SK-N-SH (cell line): ENCODE results near the gene DNASE1L2.

Experiments
- CTCF ChIP-seq: fragments of 200-600 bp; sonication (generic); IDR thresholded peaks from 2 replicates; pipeline ENCODE4 v1.6.1; 2017; ENCODE audit warnings: antibody characterized with exemption, mild to moderate bottlenecking, moderate library complexity
- EP300 ChIP-seq, 2 experiments: IDR thresholded peaks; 2 replicates each; pipeline versions ENCODE4 v1.4.0 to v1.6.1; 2012; ENCODE audit warnings: borderline replicate concordance in 1 of 2, low read depth in 1 of 2, low read length in 1 of 2
- EZH2phosphoT487 ChIP-seq: fragments of 200-600 bp; sonication (generic); IDR thresholded peaks from 2 replicates; pipeline ENCODE4 v1.6.1; 2017; ENCODE audit warnings: low read depth, mixed run types, mild to moderate bottlenecking, antibody characterized with exemption, moderate library complexity, borderline replicate concordance
- FOXJ3 ChIP-seq: sonication (generic); formaldehyde crosslinking; IDR thresholded peaks from 2 replicates; pipeline ENCODE4 v1.5.1; 2020; ENCODE audit warnings: mild to moderate bottlenecking, missing genetic modification reagents
- GABPA ChIP-seq: IDR thresholded peaks from 2 replicates; pipeline ENCODE4 v1.4.0; 2012; ENCODE audit warnings: low read depth, mild to moderate bottlenecking
- JUND ChIP-seq: IDR thresholded peaks from 2 replicates; pipeline ENCODE4 v1.4.0; 2012
- MAX ChIP-seq: IDR thresholded peaks from 2 replicates; pipeline ENCODE4 v1.4.0; 2012; ENCODE audit warnings: low read depth
- MEF2A ChIP-seq: IDR thresholded peaks from 2 replicates; pipeline ENCODE4 v1.4.0; 2012; ENCODE audit warnings: low read depth, borderline replicate concordance
- POLR2AphosphoS5 ChIP-seq: IDR thresholded peaks from 2 replicates; pipeline ENCODE4 v1.6.1; 2012; ENCODE audit warnings: low read depth, low read length
- RAD21 ChIP-seq: IDR thresholded peaks from 2 replicates; pipeline ENCODE4 v1.6.1; 2012; ENCODE audit warnings: mild to moderate bottlenecking, low read length
- REST ChIP-seq: IDR thresholded peaks from 2 replicates; pipeline ENCODE4 v1.6.1; 2012; ENCODE audit warnings: mild to moderate bottlenecking, low read depth, low read length, moderate library complexity
- SMC3 ChIP-seq: IDR thresholded peaks from 2 replicates; pipeline ENCODE4 v1.6.1; 2012; ENCODE audit warnings: low read depth, low read length, improper control_type of control experiment
- TAF1 ChIP-seq: IDR thresholded peaks from 2 replicates; pipeline ENCODE4 v1.6.1; 2012; ENCODE audit warnings: low read depth, mild to moderate bottlenecking, low read length, moderate library complexity, borderline replicate concordance
- USF1 ChIP-seq: IDR thresholded peaks from 2 replicates; pipeline ENCODE4 v1.4.0; 2012; ENCODE audit warnings: low read depth, borderline replicate concordance

- TF ChIP-seq CTCF (no peak), SMC3 (no peak), RAD21 (no peak), FOXJ3 (CRISPR knock-in tag) (no peak), JUND (no peak), EZH2phosphoT487 (no peak), MEF2A (no peak), GABPA (no peak), MAX (no peak), TAF1 (no peak), USF1 (no peak), EP300 (IDR thresholded peaks at IDR 0.05; ENCODE audit: borderline replicate concordance in 1 of 2, low read depth in 1 of 2, low read length in 1 of 2) (no peak), REST (no peak), POLR2AphosphoS5 (no peak)
Observed at GRCh38 chr16:2232094-2232990, 3.9 kb upstream of the DNASE1L2 start.
